Left ventricle myocardium inferior (tissue), 1 donor: ENCODE data around the gene CERT1. TPM values are rescaled to one million over a fixed set of nuclear protein-coding genes. Genes with fewer than 3 reads are reported as not detected.

Experiments
- DNase-seq: peaks from one replicate; pipeline ENCODE4 v3.0.0-alpha.2; 2020
- H3K27ac ChIP-seq: fragments of 200-600 bp; replicated peaks from 2 replicates; pipeline ENCODE4 v1.8.0; 2021
- H3K27me3 ChIP-seq: fragments of 200-600 bp; 2 replicates; pipeline ENCODE4 v1.8.0; 2021; ENCODE audit warnings: low read depth
- H3K36me3 ChIP-seq: fragments of 200-600 bp; 2 replicates; pipeline ENCODE4 v1.8.0; 2021
- H3K4me1 ChIP-seq: fragments of 200-600 bp; 2 replicates; pipeline ENCODE4 v1.8.0; 2021
- H3K4me3 ChIP-seq: fragments of 200-600 bp; 2 replicates; pipeline ENCODE4 v1.8.0; 2021; ENCODE audit warnings: mild to moderate bottlenecking, moderate library complexity
- H3K9me3 ChIP-seq: fragments of 200-600 bp; replicated peaks from 2 replicates; pipeline ENCODE4 v1.8.0; 2021
- CTCF ChIP-seq: fragments of 200-600 bp; IDR thresholded peaks from 2 replicates; pipeline ENCODE4 v1.8.0; 2021; ENCODE audit warnings: antibody characterized with exemption, mild to moderate bottlenecking, borderline replicate concordance
- intact Hi-C: fragments of 100-400 bp; cut with micrococcal nuclease; formaldehyde crosslinking; loops from one replicate; pipeline ENCODE4 v1.11.0; 2022
- total RNA-seq: library from RNA; stranded (reverse); fragmentation: NEBNext Ultra II Directional; extraction: Animal tissue kit (Norgen Biotek cat#: 25700); gene quantifications from one replicate; pipeline ENCODE4 v1.2.1, GENCODE V29; 2021
- donor health status: DM: no; HTN: yes; CAD: no; lungs with severe emphysema.

Gene CERT1
- total RNA-seq, 1 donor from 2014 or later, result 28.8 TPM

GRCh38 chr5:75438722-75439121, 72.7 kb downstream of the CERT1 start:
- H3K4me1 ChIP-seq, result no peaks in the 10 kb centered on the region
- no peak overlapping the region for H3K4me3 ChIP-seq
- peaks cover 13% of the 10 kb centered on the region for H3K9me3 ChIP-seq
- no peak overlapping the region for H3K27ac ChIP-seq
- no peaks in the 10 kb centered on the region for H3K27me3 ChIP-seq
- no peak for DNase-seq
- intact Hi-C loops, result no loop called here
- no peak for TF ChIP-seq CTCF
- peaks cover 7% of the 10 kb centered on the region for H3K36me3 ChIP-seq

- H3K27ac ChIP-seq, result no peak overlapping the region
- intact Hi-C loops, result no loop called here
- no peaks in the 10 kb centered on the region for H3K27me3 ChIP-seq
- H3K4me1 ChIP-seq, result no peaks in the 10 kb centered on the region
- no peaks in the 10 kb centered on the region for H3K9me3 ChIP-seq
- no peak for DNase-seq
- H3K4me3 ChIP-seq, result no peak overlapping the region
- H3K36me3 ChIP-seq, result no peaks in the 10 kb centered on the region
- no peak for TF ChIP-seq CTCF
Observed at GRCh38 chr5:75435096-75435495, 76.3 kb downstream of the CERT1 start.

GRCh38 chr5:75433814-75434506, 77.5 kb downstream of the CERT1 start:
- H3K4me1 ChIP-seq, result no peaks in the 10 kb centered on the region
- no peaks in the 10 kb centered on the region for H3K27me3 ChIP-seq
- H3K36me3 ChIP-seq, result no peaks in the 10 kb centered on the region
- no peak for TF ChIP-seq CTCF
- no peak overlapping the region for H3K4me3 ChIP-seq
- intact Hi-C loops, result no loop called here
- no peak overlapping the region for H3K27ac ChIP-seq
- no peaks in the 10 kb centered on the region for H3K9me3 ChIP-seq
- no peak for DNase-seq

- Histone ChIP-seq H3K4me3 (no peak overlapping the region), H3K36me3 (peaks cover 52% of the 10 kb centered on the region), H3K27me3 (no peaks in the 10 kb centered on the region), H3K27ac (no peak overlapping the region), H3K9me3 (no peaks in the 10 kb centered on the region), H3K4me1 (no peaks in the 10 kb centered on the region)
- intact Hi-C loops, result no loop called here
- DNase-seq, result no peak
- no peak for TF ChIP-seq CTCF
Observed at GRCh38 chr5:75414241-75414640, 97.2 kb downstream of the CERT1 start.

- Histone ChIP-seq H3K27me3 (no peaks in the 10 kb centered on the region), H3K27ac (no peak overlapping the region), H3K4me1 (no peaks in the 10 kb centered on the region), H3K9me3 (no peaks in the 10 kb centered on the region), H3K4me3 (no peak overlapping the region), H3K36me3 (peaks cover 37% of the 10 kb centered on the region)
- intact Hi-C loops, result no loop called here
- no peak for DNase-seq
- peak; percentile 10 for TF ChIP-seq CTCF
Observed at GRCh38 chr5:75412111-75412990, 99.1 kb downstream of the CERT1 start.
